PFSK-1 (cell line): ENCODE measurements around the gene SLC12A6.

ENCODE experiments used
- FOXP2 ChIP-seq: optimal IDR thresholded peaks from 2 replicates; pipeline ENCODE3; 2011; ENCODE audit warnings: borderline replicate concordance, control low read depth, inconsistent platforms; ENCODE audit not compliant: insufficient read depth; ENCODE audit errors: extremely low read length, extremely low read depth
- POLR2AphosphoS5 ChIP-seq: IDR thresholded peaks from 2 replicates; pipeline ENCODE4 v1.6.1; 2012; ENCODE audit warnings: low read depth, mild to moderate bottlenecking, control low read depth, low read length, moderate library complexity
- REST ChIP-seq, 2 experiments: IDR thresholded peaks; 2 replicates each; pipeline versions ENCODE4 v1.6.1 to v1.8.0; 2011 to 2012; ENCODE audit warnings: low read depth in 2 of 2, low read length in 2 of 2, control low read depth in 1 of 2, inconsistent platforms in 1 of 2, mild to moderate bottlenecking in 1 of 2, moderate library complexity in 1 of 2; ENCODE audit not compliant: insufficient read depth in 1 of 2
- SIN3A ChIP-seq: IDR thresholded peaks from 2 replicates; pipeline ENCODE4 v1.6.1; 2012; ENCODE audit warnings: mild to moderate bottlenecking, low read length, moderate library complexity, borderline replicate concordance; ENCODE audit not compliant: insufficient read depth
- TAF1 ChIP-seq: IDR thresholded peaks from 2 replicates; pipeline ENCODE4 v1.6.1; 2012; ENCODE audit warnings: low read length, control low read depth, borderline replicate concordance; ENCODE audit not compliant: insufficient read depth

The SLC12A6 gene

DNA sequence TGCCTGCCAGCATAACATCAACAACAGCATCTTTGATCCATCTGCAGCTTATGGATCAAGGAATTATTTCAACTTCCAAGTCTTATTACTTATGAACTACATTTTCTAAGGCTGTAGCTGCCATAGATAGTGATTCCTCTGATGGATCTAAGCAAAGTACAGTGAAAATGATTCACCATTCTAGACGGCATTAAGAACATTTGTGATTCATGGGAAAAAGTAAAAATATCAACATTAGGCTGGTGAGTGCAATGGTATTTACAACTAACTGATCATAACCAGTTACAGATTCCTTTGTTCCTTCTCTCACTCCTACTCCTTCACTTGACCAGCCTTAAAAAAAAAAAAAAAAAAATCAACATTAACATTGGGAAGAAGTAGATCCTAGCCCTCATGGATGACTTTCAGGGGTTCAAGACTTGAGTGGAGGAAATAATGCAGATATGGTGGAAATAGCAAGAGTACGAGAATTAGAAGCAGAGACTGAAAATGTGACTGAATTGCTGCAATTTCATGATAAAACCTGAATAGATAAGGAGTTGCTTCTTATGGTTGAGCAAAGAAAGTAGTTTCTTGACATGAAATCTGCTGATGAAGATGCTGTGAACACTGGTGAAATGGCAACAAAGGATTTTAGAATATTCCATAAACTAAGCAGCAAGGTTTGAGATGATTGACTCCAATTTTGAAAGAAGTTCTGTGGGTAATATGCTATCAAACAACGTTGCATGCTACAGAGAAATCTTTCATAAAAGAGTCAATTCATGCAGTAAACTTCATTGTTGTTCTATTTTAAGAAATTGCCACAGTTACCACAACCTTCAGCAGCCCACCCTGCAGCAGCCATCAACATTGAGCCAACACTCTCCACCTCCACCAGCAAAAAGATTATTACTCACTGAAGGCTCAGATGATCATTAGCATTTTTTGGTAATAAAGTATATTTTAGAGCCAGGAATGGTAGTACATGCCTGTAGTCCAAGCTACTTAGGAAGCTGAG is 22.8 kb downstream of the SLC12A6 start:
- TF ChIP-seq POLR2AphosphoS5 (no peak), TAF1 (no peak), REST (IDR thresholded peaks at IDR 0.05; ENCODE audit: insufficient read depth in 1 of 2, low read depth in 2 of 2, low read length in 2 of 2) (no peak), FOXP2 (no peak), SIN3A (no peak)

GRCh38 chr15:34311563-34311962 is 26.0 kb downstream of the SLC12A6 start:
- TF ChIP-seq SIN3A (no peak), FOXP2 (no peak), REST (IDR thresholded peaks at IDR 0.05; ENCODE audit: insufficient read depth in 1 of 2, low read depth in 2 of 2, low read length in 2 of 2) (no peak), TAF1 (no peak), POLR2AphosphoS5 (no peak)

DNA sequence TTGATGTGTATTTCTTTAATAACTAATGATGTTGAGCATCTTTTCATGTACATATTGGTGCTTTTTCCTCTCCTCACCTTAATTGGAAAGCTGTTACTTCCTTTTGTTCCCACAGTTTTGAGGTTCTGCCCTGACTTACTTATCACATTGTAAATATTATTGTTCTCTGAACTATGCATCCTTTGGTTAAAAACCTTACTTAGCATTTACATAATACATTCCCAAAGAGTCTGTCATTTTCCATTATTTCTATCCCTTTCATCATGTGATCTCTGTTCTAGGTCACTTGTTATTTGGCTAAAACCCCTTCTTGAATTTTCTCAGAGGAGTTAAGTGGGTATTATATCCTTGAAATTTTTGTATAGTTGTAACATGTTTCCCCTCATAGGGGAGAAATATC is 33.0 kb downstream of the SLC12A6 start:
- TF ChIP-seq SIN3A, result no peak
- TF ChIP-seq FOXP2, result no peak
- TF ChIP-seq POLR2AphosphoS5, result no peak
- no peak for TF ChIP-seq REST (IDR thresholded peaks at IDR 0.05; ENCODE audit: insufficient read depth in 1 of 2, low read depth in 2 of 2, low read length in 2 of 2)
- no peak for TF ChIP-seq TAF1

- TF ChIP-seq TAF1 (no peak), FOXP2 (no peak), POLR2AphosphoS5 (no peak), SIN3A (no peak), REST (IDR thresholded peaks at IDR 0.05; ENCODE audit: insufficient read depth in 1 of 2, low read depth in 2 of 2, low read length in 2 of 2) (no peak)
Observed at GRCh38 chr15:34301058-34301457, 36.5 kb downstream of the SLC12A6 start.
